Measurements from ENCODE around the gene PASK.

GRCh38 chr2:241105641-241106040 is 43.6 kb downstream of the PASK start:
- TF ChIP-seq FOXK2 (IDR thresholded peaks at IDR 0.05), result no peak
- no peak for TF ChIP-seq SP1 (IDR thresholded peaks at IDR 0.05)
- no peak for TF ChIP-seq LEF1 (IDR thresholded peaks at IDR 0.05; ENCODE audit: borderline replicate concordance)

Data from HEK293T (cell line).